ENCODE results near the gene ADGRG6.

- TF ChIP-seq SPI1 (IDR thresholded peaks at IDR 0.05; ENCODE audit: low read depth, low read length), result no peak
- TF ChIP-seq POLR2A (IDR thresholded peaks at IDR 0.05; ENCODE audit: low read depth, low read length), result no peak
- TF ChIP-seq POU2F2 (IDR thresholded peaks at IDR 0.05; ENCODE audit: low read depth, low read length), result no peak
Measured at GRCh38 chr6:142361345-142361744, 59.5 kb downstream of the ADGRG6 start.
